Frontal cortex (tissue), 4 donors: ENCODE results near the gene B3GALT5. TPM values are rescaled to one million over a fixed set of nuclear protein-coding genes. Genes with fewer than 3 reads are reported as not detected.

Source experiments
- DNase-seq, 2 donors: peaks; one replicate each; pipeline ENCODE4 v3.0.0; 2012; ENCODE audit warnings: low spot score in 2 of 2
- FAIRE-seq: peaks from 2 replicates; lab custom pipeline; 2012; peaks lifted over from hg19 to GRCh38; lab: Jason Lieb, UNC
- total RNA-seq: library from RNA; depleted of rRNA; stranded (reverse); fragments of >200 nt; gene quantifications from one replicate; pipeline ENCODE4 v1.2.3, GENCODE V29; 2014
- donor health status: control.
- donor health status: control.
- donor health status: control.

Gene B3GALT5
- total RNA-seq, 1 donor from 2014 or later = 0.41 TPM

- FAIRE-seq = no peak
- DNase-seq = no peak
Measured at GRCh38 chr21:39663066-39663465, 50.3 kb downstream of the B3GALT5 start.

- no peak for FAIRE-seq
- no peak for DNase-seq
Measured at GRCh38 chr21:39663742-39664492, 51.2 kb downstream of the B3GALT5 start.

GRCh38 chr21:39664586-39664985 lies 51.8 kb downstream of the B3GALT5 start:
- no peak for DNase-seq
- no peak for FAIRE-seq

- FAIRE-seq = no peak
- DNase-seq = no peak
Measured at GRCh38 chr21:39666026-39666425, 53.3 kb downstream of the B3GALT5 start.

- no peak for FAIRE-seq
Measured at GRCh38 chr21:39666681-39667315, 54.1 kb downstream of the B3GALT5 start.

GRCh38 chr21:39667353-39667891 lies 54.7 kb downstream of the B3GALT5 start:
- FAIRE-seq = no peak
- DNase-seq = no peak

More at GRCh38 chr21:39666681-39667315, 54.1 kb downstream of the B3GALT5 start:
- no peak for DNase-seq

GRCh38 chr21:39668369-39668768 lies 55.6 kb downstream of the B3GALT5 start:
- FAIRE-seq = no peak

GRCh38 chr21:39669485-39669884 lies 56.7 kb downstream of the B3GALT5 start:
- DNase-seq (no peak), FAIRE-seq (no peak)

More at GRCh38 chr21:39668369-39668768, 55.6 kb downstream of the B3GALT5 start:
- no peak for DNase-seq

- FAIRE-seq = no peak
- DNase-seq = no peak
Measured at GRCh38 chr21:39669976-39670661, 57.4 kb downstream of the B3GALT5 start.

GRCh38 chr21:39670701-39671100 lies 58.0 kb downstream of the B3GALT5 start:
- DNase-seq = no peak
- no peak for FAIRE-seq

GRCh38 chr21:39671986-39672385 lies 59.2 kb downstream of the B3GALT5 start:
- FAIRE-seq = no peak
- no peak for DNase-seq

GRCh38 chr21:39673163-39673562 lies 60.4 kb downstream of the B3GALT5 start:
- FAIRE-seq = no peak
- no peak for DNase-seq

GRCh38 chr21:39673736-39674135 lies 61.0 kb downstream of the B3GALT5 start:
- FAIRE-seq (no peak), DNase-seq (no peak)

- FAIRE-seq (no peak), DNase-seq (no peak)
Measured at GRCh38 chr21:39674801-39675200, 62.1 kb downstream of the B3GALT5 start.

GRCh38 chr21:39675590-39675989 lies 62.9 kb downstream of the B3GALT5 start:
- no peak for FAIRE-seq
- DNase-seq = no peak

- no peak for DNase-seq
- FAIRE-seq = no peak
Measured at GRCh38 chr21:39675993-39676661, 63.4 kb downstream of the B3GALT5 start.

GRCh38 chr21:39680216-39680615 lies 67.5 kb downstream of the B3GALT5 start:
- DNase-seq = no peak
- no peak for FAIRE-seq

- FAIRE-seq = no peak
- no peak for DNase-seq
Measured at GRCh38 chr21:39681257-39681656, 68.5 kb downstream of the B3GALT5 start.

GRCh38 chr21:39681845-39682244 lies 69.1 kb downstream of the B3GALT5 start:
- no peak for FAIRE-seq
- no peak for DNase-seq

- no peak for FAIRE-seq
- no peak for DNase-seq
Measured at GRCh38 chr21:39685236-39685635, 72.5 kb downstream of the B3GALT5 start.
